GM18508 (cell line): Measurements from ENCODE around the gene LRG1.

Experiments used
- ATAC-seq: cut with Tn5 transposase; IDR thresholded peaks from one replicate; pipeline ENCODE4 v1.9.1; 2021; ENCODE audit warnings: moderate number of reproducible peaks; ENCODE audit not compliant: insufficient read depth, unreplicated experiment

The LRG1 gene, protein sequence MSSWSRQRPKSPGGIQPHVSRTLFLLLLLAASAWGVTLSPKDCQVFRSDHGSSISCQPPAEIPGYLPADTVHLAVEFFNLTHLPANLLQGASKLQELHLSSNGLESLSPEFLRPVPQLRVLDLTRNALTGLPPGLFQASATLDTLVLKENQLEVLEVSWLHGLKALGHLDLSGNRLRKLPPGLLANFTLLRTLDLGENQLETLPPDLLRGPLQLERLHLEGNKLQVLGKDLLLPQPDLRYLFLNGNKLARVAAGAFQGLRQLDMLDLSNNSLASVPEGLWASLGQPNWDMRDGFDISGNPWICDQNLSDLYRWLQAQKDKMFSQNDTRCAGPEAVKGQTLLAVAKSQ

DNA sequence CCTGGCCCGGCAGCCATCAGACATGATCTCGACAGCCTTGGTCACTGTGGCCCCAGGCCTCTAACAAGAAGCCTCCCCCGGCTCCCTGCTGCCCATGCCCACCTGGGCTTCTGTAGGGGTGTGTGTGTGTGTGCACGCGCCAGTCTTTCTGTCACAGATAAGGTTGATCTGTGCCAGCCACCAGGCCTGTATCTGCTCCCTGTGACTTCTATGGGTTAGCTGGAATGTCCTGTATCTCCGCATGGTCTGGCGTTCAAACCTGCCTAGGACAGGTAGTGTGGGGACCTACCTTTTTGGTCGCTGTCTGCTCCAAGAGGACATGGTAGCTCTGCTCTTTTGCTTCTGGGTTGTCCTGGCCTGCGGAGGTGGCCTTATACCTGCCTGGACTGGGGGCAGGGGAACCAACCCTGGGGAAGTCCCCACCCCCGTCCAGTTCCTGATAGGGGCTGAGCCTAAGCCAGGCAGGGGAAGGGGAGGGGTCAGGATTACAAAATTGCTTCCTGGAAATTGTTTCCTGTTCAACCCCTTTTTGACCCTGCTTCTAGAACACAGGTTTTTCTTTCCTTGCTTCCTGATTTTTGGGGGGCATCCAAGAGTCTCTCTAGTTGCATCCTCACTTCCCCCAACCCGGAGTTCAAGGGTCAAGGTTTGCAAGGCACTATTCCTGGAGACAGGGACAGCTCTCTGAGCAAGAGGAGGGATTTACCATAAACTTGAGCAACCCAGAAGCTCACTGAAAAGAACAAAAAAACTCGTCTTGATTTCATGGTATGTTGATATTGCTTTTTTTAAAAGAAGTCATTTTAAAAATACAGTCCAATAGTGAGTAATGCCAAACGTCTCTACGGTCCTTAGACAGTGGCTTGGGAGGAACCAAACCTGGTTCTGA lies at the start of gene LRG1:
LRG1 (minus strand) TSS at position 344 of the 889 bp plus-strand sequence; CDS start at position 321, 23 bp downstream.
- no peak for ATAC-seq

DNA sequence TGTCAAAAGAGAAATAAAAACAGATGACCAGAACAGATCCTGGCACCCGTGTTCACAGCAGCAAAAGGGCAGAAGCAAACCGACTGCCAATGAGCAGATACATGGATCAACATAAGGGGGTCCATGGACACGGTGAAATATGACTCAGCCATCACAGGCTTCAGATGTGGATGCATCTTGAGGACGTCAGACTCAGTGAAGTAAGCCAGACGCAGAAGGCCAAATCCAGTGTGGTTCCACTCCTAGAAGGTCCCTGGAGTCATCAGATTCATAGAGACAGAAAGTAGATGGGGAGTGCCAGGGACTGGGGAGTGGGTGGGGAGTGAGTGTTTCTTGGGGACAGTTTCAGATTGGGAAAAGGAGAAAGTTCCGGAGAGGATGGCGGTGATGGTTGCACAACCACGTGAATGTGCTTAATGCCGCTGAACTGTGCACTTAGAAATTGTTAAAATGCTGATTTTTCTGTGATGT lies 48.5 kb upstream of the LRG1 start:
- no peak for ATAC-seq

DNA sequence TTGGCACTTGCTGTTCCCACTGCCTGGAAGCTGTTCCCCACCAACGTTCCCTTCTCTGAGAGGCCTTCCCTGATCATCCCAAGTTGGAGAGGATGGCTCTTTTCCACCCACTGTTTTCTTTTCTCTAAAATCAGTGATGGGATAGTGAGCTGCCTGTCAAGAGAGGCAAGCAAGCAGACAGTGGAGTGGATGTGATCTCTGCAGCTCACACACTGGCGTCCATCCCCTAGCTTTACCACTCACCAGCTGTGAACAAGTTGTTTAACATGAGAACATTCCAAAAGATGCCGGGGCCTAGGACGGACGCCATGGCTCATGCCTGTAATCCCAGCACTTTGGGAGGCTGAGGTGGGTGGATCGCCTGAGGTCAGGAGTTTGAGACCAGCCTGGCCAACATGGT lies 47.7 kb upstream of the LRG1 start:
- no peak for ATAC-seq

DNA sequence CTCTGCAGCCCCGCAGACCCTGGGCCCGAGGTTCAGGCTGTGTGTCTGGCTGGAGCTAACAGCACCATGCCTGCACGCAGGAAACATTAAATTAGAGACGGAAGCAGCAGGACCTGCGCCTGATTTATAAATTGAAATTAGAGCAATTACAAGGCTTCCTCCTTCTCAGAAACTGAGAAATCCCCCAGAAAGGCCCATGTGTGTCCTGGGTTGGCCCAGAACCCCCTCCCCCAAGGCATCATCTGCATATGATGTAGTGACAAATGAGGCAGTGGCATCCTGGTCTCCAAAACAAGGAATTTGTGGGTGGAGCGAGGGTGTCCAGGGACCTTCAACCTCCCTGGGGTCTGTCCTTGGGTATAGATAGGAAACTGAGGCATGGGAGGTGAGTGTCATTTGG lies 46.9 kb upstream of the LRG1 start:
- ATAC-seq: no peak

DNA sequence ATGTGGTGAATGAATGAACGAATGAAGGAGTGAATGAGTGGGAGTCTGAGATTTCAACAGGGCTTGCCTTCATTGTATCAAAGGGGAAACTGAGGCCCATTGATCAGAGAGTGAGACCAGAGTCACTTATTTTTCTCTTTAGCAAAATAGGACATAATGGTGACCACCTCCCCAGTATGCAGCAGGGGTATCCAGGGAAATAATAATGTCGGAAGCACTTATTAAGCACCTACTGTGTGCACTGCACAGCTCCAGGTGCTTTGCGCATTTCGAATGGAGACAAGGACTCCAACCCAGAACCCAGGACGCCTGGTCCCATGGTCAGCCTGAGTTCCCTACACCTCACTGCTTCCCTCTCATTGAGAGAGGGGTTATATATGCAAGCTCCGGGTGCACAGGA lies 46.4 kb upstream of the LRG1 start:
- no peak for ATAC-seq

DNA sequence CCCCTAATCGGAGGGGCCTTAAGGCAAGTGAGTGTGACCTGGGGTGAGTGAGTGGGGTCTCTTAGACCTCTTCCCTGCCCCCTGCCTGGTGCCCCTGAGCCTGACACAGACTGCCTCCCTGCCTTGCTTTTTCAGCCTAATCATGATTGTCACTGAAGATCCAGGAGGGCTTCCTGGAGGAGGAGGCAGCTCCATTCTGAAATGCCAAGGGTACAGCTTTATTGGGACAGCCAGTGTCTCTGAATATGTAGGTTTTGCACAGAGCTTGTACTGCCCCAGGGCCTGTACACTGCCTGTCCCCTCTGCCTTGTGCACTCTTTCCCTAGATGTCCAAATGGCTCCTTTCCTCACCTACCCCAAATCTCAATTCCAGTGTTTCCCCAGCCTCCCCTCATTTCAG lies 45.7 kb upstream of the LRG1 start:
- no peak for ATAC-seq

DNA sequence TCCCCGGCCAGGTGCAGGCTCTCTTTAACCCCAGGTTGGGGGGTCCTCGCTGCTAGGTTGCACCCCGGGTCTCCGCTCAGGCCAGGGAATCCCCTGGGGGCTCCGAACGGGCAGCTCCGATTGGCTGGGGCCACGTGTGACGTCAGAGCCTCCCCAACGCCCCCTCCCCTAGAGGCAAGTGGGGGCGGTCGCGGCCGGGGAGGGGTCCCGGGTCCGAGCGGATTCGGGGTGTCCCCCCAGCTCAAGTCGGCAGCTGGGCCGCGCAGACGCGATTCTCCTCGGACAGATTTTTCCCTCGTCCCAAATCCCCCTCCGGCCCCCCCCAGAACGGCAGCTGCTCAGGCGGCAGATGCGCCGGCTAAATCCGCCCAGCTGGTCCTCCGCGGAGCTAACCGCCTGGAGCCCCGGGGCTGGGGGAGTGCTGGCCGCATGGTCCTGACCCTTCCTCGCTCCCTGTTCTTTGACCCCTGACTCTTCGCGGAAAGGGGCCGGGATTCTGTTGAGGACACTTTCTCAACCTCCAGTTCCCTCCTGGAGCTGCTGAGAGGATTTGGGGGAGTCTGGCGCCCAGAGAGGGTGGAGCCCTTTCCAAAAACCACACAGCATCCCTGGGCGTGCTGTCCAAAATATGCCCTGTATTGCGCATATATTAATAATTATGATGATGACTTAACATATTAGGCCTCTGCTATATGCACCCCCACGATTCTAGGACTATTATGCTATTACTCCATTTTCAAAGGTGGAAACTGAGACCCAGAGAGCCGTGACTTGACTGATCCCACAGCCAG lies 45.0 kb upstream of the LRG1 start:
- ATAC-seq: no peak

DNA sequence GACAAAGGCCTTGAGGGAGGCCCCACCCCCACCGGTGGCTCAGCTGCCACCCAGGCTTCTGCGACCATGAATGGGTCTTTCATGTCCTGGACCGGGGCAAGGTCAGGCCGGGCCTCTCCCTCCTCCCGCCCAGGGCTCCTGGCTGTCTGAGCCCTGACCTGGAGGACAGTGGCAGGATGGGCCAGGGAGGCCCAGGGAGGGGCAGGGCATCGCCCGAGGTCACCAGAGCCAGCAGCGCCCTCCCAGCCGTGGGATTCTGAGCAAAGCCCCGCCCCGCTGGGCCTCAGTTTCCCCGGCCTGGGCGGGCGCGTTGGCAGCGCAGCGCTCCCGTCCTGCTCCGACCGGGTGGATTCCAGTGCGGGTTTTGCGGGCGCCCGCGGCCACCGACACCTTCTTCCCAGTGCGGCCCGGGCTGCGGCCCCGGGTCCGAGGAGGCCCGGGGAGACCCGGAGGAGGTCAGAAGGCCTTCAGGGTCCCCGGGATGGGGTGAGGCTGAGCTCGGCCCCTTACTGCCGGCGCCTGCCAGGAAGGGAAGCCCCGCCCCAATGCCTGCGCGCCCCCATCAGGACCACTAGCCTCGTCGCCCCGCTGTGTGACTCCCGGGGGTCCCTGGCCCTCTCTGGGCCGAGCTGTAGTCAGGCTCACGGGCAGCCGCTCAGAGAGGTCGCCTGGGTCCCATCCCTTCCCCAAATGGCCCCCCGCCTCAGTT lies 44.3 kb upstream of the LRG1 start:
- ATAC-seq: no peak

DNA sequence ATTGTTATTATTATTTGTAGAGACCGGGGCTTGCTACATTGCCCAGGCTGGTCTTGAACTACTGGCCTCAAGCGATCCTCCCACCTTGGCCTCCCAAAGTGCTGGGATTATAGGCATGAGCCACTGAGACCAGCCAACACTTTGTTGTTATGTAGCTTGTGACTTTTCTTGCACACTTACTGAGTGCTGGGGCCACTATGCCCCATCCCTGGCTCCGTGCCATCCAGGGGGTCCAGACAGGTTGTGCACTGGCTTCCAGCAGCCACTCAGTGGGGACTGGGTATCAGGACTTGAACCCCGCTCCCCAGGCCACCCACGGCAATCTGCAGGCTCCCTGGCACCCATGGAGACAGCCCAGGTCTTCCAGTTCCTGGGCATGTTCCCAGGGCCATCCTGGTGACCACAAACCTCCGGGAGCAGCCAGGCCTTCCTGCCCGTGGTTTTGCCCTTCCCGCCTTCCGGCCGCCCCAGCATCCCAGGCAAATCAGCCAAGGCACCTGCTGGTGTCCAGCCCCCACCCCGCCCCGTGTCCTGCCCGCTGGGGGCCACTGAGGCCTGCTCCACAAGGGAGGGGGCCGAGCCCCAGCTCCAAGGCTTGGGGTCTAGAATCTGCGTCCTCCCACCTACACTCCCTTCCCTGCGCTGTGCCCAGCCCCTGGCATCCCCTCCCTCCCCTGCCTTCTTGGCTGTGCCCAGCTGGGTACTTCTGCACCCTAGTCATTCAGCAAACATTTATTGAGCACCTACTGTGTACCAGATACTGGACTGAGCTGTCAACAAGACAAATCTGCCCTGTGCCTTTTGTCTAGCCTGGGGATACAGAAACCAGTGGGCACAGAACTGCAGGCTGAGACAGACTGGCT lies 43.4 kb upstream of the LRG1 start:
- no peak for ATAC-seq

DNA sequence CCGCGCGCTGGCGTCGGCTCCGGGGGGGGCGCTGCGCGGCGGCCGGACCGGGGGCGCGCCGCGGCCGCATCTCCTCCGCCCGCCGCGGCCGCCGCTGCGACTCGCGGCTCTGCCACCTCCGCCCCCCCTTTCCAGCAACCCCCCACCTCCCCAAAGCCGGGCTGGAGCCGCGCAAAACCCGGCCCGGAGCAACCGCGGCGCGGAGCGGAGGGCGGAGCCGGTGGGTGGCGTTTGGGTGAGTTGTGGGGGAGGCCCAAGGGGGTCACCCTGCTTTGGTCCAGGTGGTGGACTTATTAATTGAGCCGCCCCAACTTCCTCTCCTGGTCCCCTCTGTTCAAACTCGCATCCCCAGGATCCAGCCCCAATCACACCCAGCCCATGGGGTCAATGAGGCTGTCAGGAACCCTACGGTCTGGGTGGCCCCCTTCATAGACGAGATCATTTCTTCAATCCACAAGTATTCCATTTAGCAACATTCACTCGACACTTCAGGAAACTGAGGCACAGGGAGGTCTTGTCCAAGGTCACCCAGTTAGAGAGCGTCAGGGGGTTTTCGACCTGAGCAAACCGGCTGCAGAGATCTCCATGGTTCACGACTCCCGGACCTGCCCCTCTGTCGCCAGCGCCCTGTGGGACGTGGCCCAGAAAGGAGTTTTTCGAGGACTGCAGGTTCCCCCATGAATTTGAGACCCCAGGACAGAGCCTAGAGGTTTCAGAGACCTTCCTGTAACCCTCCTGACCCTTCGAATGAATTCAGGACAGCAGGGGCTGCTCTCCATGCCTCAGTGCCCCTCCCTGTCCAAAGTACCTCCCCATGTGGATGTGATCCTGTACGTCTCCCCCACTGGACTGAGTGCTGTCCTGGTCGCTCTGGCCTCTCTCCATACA lies 42.1 kb upstream of the LRG1 start:
- ATAC-seq: no peak

DNA sequence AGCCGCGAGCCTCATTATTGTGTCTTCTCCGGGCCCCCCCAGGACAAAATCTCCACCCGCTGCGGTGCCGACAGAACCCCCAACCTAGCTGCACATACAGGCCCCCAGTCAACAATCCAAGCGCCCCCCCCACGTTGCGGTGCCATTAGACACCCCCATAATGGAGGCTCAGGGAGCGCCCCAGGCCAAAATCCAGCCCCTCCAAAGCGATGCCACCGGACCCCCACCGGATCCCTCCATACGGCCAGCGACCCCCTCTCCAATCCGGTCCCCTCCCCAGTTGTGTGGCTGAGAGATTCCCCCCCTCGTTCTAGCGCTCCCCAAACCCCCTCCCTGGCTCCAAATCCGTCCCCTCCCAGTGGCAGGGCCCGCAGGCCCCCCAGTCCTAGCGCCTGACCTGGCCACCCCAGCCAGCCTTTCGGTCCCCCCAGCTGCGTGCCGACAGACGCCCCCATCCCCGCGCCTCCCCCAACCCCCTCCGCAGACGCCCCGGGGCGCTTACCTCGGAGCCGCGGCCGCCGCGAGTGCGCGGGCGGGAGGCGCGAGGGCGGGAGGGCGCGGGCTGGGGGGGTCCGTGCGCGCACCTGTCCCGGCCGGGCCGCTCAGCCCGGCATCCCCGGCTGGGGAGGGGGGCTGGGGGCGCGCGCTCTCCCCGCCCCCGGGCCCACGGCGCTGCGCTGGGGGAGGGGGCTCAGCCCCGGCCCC lies 41.3 kb upstream of the LRG1 start:
- no peak for ATAC-seq

DNA sequence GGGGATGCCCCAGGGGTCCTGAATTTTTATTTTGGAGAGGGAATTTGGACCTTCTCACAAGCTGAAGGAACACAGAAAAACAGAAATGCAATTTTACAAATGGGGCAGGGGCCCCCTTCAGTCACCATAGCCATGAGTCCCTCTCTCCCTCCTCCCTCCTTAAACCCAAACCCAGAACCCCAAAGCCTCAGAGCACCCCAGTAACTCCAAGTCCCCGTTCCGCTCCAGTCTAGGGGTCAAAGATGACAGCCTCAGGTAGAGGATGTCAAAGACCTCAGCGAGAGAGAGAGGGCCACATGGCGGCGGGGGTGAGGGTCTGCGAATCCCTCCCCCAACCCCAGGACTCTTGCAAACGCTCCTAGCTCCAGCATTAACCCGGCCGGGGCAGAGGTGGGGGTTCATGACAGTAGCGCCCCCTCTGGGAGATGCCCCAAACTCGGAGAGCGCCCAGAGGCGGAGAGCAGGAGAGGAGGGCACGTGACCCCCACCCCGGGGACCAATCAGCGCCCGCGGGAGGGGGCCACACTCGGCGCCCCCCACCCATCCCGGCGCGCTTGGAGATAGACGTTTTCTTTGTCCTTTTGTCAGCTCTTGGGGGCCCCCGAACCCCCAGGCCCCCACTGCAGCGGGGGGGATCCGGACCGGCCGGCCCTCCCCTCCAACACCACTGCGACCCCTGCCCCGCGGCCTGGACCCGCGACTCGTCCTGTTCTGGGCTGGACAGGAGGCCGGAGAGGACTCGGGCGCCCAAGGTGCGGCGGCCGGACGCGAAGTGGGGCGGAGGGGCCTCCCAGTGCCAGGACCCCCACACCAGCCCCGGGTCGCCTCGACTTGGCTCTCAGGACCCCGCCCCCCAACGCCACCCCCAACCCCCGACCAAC lies 40.4 kb upstream of the LRG1 start:
- ATAC-seq: no peak

DNA sequence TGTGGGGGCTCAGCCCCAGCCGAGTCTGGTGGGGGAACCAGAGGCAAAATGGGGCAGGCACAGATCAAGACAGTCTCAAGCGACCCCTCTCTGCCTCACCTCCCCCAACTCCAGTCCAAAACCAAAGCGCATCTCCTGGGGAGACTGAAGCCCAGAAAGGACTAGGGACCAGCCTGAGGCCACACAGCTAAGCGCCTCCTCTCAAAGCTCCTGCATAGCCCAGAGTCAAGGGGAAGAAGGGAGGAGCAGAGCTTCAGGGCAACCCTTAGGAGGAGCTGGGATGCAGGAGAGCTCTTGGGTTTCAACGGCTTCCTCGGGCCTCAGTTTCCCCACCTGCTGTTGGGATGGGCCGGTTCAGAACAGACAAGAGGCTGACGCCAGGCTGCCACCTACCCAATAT lies 39.6 kb upstream of the LRG1 start:
- ATAC-seq: no peak

DNA sequence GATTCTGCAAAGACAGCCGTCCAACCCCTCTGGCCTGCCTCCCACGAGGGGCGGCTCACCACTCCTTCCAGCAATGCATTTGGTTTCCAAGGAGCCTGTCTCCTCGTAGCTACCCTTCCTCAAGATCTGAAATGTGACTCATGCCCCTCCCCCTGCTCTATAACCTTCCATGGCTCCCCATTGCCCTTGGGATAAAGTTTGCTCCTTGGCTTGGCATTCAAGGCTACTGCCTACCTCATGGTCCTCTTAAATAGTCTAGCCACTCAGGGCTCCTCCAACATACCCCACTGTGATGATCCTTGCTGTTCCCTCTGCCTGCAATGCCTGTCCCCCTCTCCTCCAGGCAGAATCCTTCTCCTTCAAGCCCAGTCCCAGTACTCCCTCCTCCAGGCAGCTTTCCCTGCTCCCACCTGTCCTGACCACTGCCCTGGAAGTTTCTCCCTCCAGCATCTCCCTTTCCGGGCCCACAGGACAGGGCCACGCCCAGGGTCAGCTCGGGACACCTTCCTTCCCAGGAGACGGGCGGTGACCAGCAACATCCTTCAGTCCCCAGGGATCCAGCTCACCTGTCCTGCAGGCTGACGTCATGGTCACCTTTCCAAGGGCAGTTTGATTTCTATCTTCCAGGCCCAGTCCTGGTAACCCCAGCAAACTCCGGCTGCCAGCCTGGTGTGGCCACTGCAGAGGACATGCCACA lies 38.9 kb upstream of the LRG1 start:
- ATAC-seq: no peak

DNA sequence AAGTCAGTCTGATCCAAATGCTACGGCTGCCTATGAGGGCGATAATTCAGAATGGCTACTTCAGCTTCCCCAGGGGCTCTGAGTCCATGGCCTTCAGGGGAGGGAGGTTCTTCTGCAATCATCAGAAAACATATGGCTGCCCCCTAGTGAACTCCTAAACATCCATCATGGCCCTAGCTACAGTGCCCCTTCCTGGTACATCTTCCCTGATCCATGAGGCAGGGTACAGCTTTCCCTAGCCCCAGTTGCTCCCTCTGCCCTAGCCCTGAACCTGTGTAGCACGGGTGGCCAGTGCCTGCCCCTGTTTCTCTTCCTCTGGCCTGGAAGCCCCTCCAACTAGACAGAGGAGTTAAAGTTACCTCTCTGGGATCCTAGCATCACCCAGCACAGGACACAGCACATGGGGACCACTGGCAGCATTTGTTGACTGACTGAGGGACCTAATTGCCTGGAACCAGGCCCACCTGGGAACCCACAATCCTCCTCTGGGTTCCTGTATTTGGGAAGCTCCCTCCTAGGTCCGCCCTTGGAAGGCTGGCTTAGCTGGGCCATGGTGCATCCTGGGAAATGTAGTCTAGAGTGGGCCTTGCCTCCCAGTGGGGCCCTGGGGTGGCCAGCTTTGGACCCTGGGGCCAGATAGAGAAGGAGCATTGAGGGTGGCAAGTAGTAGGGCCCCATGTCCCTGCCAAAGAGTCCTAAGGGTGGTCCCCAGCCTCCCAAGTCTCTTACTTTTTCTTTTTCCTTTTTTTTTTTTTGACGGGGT lies 37.4 kb upstream of the LRG1 start:
- no peak for ATAC-seq
